ENCODE measurements around the gene SMIM28.
A peak's percentile ranks its signal among the peaks of the same experiment; 100 is the strongest.

The SMIM28 gene

GRCh38 chr6:138374815-138375214 is 2.9 kb upstream of the SMIM28 start:
- DNase-seq, result no peak

GRCh38 chr6:138377042-138377441 is 663 bp upstream of the SMIM28 start:
- no peak for DNase-seq

GRCh38 chr6:138378463-138378862 is 758 bp downstream of the SMIM28 start:
- no peak for DNase-seq

- no peak for DNase-seq
Measured at GRCh38 chr6:138382498-138383265, 5.0 kb downstream of the SMIM28 start.

- no peak for DNase-seq
Measured at GRCh38 chr6:138383776-138384175, 6.1 kb downstream of the SMIM28 start.

- DNase-seq, result no peak
Measured at GRCh38 chr6:138386897-138387296, 9.2 kb downstream of the SMIM28 start.

- no peak for DNase-seq
Measured at GRCh38 chr6:138387577-138388368, 10.1 kb downstream of the SMIM28 start.

- DNase-seq, result no peak
Measured at GRCh38 chr6:138389551-138389950, 11.8 kb downstream of the SMIM28 start.

GRCh38 chr6:138393871-138394783 is 16.4 kb downstream of the SMIM28 start:
- DNase-seq, result no peak

- DNase-seq, result no peak
Measured at GRCh38 chr6:138396709-138397108, 19.0 kb downstream of the SMIM28 start.

- no peak for DNase-seq
Measured at GRCh38 chr6:138397128-138398122, 19.7 kb downstream of the SMIM28 start.

- DNase-seq, result no peak
Measured at GRCh38 chr6:138400326-138400725, 22.6 kb downstream of the SMIM28 start.

GRCh38 chr6:138401960-138402837 is 24.5 kb downstream of the SMIM28 start:
- DNase-seq, result no peak

- DNase-seq, result no peak
Measured at GRCh38 chr6:138402838-138403187, 25.1 kb downstream of the SMIM28 start.

- DNase-seq, result peak; percentile 14
Measured at GRCh38 chr6:138403324-138403800, 25.7 kb downstream of the SMIM28 start.

- peak; percentile 90 for DNase-seq
Measured at GRCh38 chr6:138403801-138404665, 26.3 kb downstream of the SMIM28 start, which contains the start of gene HEBP2. HEBP2 (plus strand) TSS chr6:138404223; CDS start chr6:138404496, 273 bp downstream.

- no peak for DNase-seq
Measured at GRCh38 chr6:138404666-138405337, 27.1 kb downstream of the SMIM28 start.

GRCh38 chr6:138405816-138406413 is 28.2 kb downstream of the SMIM28 start:
- DNase-seq, result no peak

- DNase-seq, result no peak
Measured at GRCh38 chr6:138406443-138406842, 28.7 kb downstream of the SMIM28 start.
